Adrenal gland (tissue), 5 donors: ENCODE data around the gene NABP2.

Experiments
- CTCF ChIP-seq, 6 experiments: fragments of 450-650 bp in 4 of 6; fragments of 200-600 bp in 2 of 6; sonication (generic) in 1 of 6; IDR thresholded peaks; 1 replicate in 5 of 6; 2 replicates in 1 of 6; pipeline versions ENCODE4 v1.5.1 to v1.8.0; 2016 to 2021; ENCODE audit warnings: antibody characterized with exemption in 6 of 6, mild to moderate bottlenecking in 2 of 6, moderate library complexity in 1 of 6
- POLR2A ChIP-seq, 2 donors: fragments of 450-650 bp; IDR thresholded peaks; one replicate each; pipeline ENCODE4 v1.6.1; 2017; ENCODE audit warnings: antibody characterized with exemption in 2 of 2, mild to moderate bottlenecking in 2 of 2, moderate library complexity in 1 of 2
- donor health status: DM: no; HTN: no; CAD: no.

GRCh38 chr12:56178347-56178746 lies 45.8 kb upstream of the NABP2 start:
- no peak for TF ChIP-seq CTCF (IDR thresholded peaks at IDR 0.05)
- no peak for TF ChIP-seq POLR2A (IDR thresholded peaks at IDR 0.05)
